Measurements from ENCODE around the gene LMO2. TPM values are rescaled to one million over a fixed set of nuclear protein-coding genes. Genes with fewer than 3 reads are reported as not detected.
"Not testable (repeated sequence)": the region's sequence is repeated elsewhere in the genome, so short reads cannot be mapped to it uniquely, and the experiment has no call there.

The LMO2 gene
- total RNA-seq, 2 donors from 2014 or later: 1.1 to 1.2 TPM

GRCh38 chr11:33828604-33829429, 63.1 kb downstream of the LMO2 start:
- TF ChIP-seq CTCF (conservative IDR thresholded peaks at IDR 0.05): no peak
- Mint-ChIP-seq H3K36me3 (ENCODE audit: low read depth) (no peaks in the 10 kb centered on the region), H3K4me1 (peaks cover 2% of the 10 kb centered on the region), H3K4me3 (peak overlapping the region; percentile 54), H3K9me3 (no peaks in the 10 kb centered on the region), H3K27ac (no peak overlapping the region), H3K27me3 (ENCODE audit: insufficient read depth) (peaks cover 44% of the 10 kb centered on the region)
- Histone ChIP-seq H3K9ac (ENCODE audit: extremely low read depth, low read length, poor library complexity, severe bottlenecking) (no peak overlapping the region), H3K9me3 (ENCODE audit: control insufficient read depth, low read length) (no peaks in the 10 kb centered on the region), H3K36me3 (ENCODE audit: control insufficient read depth, insufficient read depth, low read length) (no peaks in the 10 kb centered on the region), H3K27ac (ENCODE audit: low read depth, low read length) (no peak overlapping the region), H3K27me3 (ENCODE audit: control insufficient read depth, insufficient read depth, low read length, poor library complexity, severe bottlenecking) (peaks cover 38% of the 10 kb centered on the region), H3K4me1 (ENCODE audit: control insufficient read depth, insufficient read depth, low read length) (no peaks in the 10 kb centered on the region), H3K4me3 (ENCODE audit: low read length) (peak overlapping the region; percentile 87)
- 10 to 11% methylated on average over 28 to 56 of the region's 56 CpGs for WGBS, 2 experiments (ENCODE audit: insufficient coverage in 1 of 2, insufficient read length in 1 of 2)
- DNase-seq: peak; percentile 61

- peaks cover 51% of the 10 kb centered on the region for H3K27me3 Mint-ChIP-seq (ENCODE audit: insufficient read depth)
- 79 to 86% methylated on average over 1 to 4 of the region's 4 CpGs for WGBS, 2 experiments (ENCODE audit: insufficient coverage in 1 of 2, insufficient read length in 1 of 2)
- no peaks in the 10 kb centered on the region for H3K9me3 Mint-ChIP-seq
Observed at GRCh38 chr11:33827206-33827605, 64.7 kb downstream of the LMO2 start.

GRCh38 chr11:33825854-33826560, 65.9 kb downstream of the LMO2 start:
- Histone ChIP-seq H3K27me3 (ENCODE audit: control insufficient read depth, insufficient read depth, low read length, poor library complexity, severe bottlenecking) (peaks cover 54% of the 10 kb centered on the region), H3K4me3 (ENCODE audit: low read length) (no peak overlapping the region), H3K36me3 (ENCODE audit: control insufficient read depth, insufficient read depth, low read length) (no peaks in the 10 kb centered on the region), H3K9me3 (ENCODE audit: control insufficient read depth, low read length) (no peaks in the 10 kb centered on the region), H3K4me1 (ENCODE audit: control insufficient read depth, insufficient read depth, low read length) (no peaks in the 10 kb centered on the region), H3K9ac (ENCODE audit: extremely low read depth, low read length, poor library complexity, severe bottlenecking) (no peak overlapping the region), H3K27ac (ENCODE audit: low read depth, low read length) (no peak overlapping the region)
- no peak overlapping the region for H3K27ac Mint-ChIP-seq
- no peak for TF ChIP-seq CTCF (conservative IDR thresholded peaks at IDR 0.05)
- DNase-seq: no peak
- H3K4me3 Mint-ChIP-seq: no peak overlapping the region
- no peaks in the 10 kb centered on the region for H3K36me3 Mint-ChIP-seq (ENCODE audit: low read depth)
- H3K4me1 Mint-ChIP-seq: peaks cover 2% of the 10 kb centered on the region
- peaks cover 49% of the 10 kb centered on the region for H3K27me3 Mint-ChIP-seq (ENCODE audit: insufficient read depth)
- WGBS, 2 experiments (ENCODE audit: insufficient coverage in 1 of 2, insufficient read length in 1 of 2): 88% methylated on average over 3 of the region's 3 CpGs; no CpG with 5 or more reads in 1 of the 2 experiments
- H3K9me3 Mint-ChIP-seq: no peaks in the 10 kb centered on the region

More at GRCh38 chr11:33827206-33827605, 64.7 kb downstream of the LMO2 start:
- no peak overlapping the region for H3K9ac ChIP-seq (ENCODE audit: extremely low read depth, low read length, poor library complexity, severe bottlenecking)
- H3K4me1 ChIP-seq (ENCODE audit: control insufficient read depth, insufficient read depth, low read length): no peaks in the 10 kb centered on the region
- H3K36me3 Mint-ChIP-seq (ENCODE audit: low read depth): no peaks in the 10 kb centered on the region
- no peaks in the 10 kb centered on the region for H3K9me3 ChIP-seq (ENCODE audit: control insufficient read depth, low read length)
- H3K27me3 ChIP-seq (ENCODE audit: control insufficient read depth, insufficient read depth, low read length, poor library complexity, severe bottlenecking): peaks cover 52% of the 10 kb centered on the region
- H3K4me1 Mint-ChIP-seq: peaks cover 2% of the 10 kb centered on the region
- TF ChIP-seq CTCF (conservative IDR thresholded peaks at IDR 0.05): no peak
- H3K4me3 ChIP-seq (ENCODE audit: low read length): no peak overlapping the region
- H3K36me3 ChIP-seq (ENCODE audit: control insufficient read depth, insufficient read depth, low read length): no peaks in the 10 kb centered on the region
- no peak overlapping the region for H3K4me3 Mint-ChIP-seq
- no peak for DNase-seq
- H3K27ac ChIP-seq (ENCODE audit: low read depth, low read length): no peak overlapping the region
- no peak overlapping the region for H3K27ac Mint-ChIP-seq

GRCh38 chr11:33822981-33823380, 68.9 kb downstream of the LMO2 start:
- H3K9me3 ChIP-seq (ENCODE audit: control insufficient read depth, low read length); H3K4me3 Mint-ChIP-seq; H3K9ac ChIP-seq (ENCODE audit: extremely low read depth, low read length, poor library complexity, severe bottlenecking); DNase-seq; H3K36me3 ChIP-seq (ENCODE audit: control insufficient read depth, insufficient read depth, low read length); H3K4me1 Mint-ChIP-seq; H3K9me3 Mint-ChIP-seq; H3K4me3 ChIP-seq (ENCODE audit: low read length); H3K27ac ChIP-seq (ENCODE audit: low read depth, low read length); H3K27ac Mint-ChIP-seq; H3K36me3 Mint-ChIP-seq (ENCODE audit: low read depth); H3K4me1 ChIP-seq (ENCODE audit: control insufficient read depth, insufficient read depth, low read length): not testable (repeated sequence)
- H3K27me3 ChIP-seq (ENCODE audit: control insufficient read depth, insufficient read depth, low read length, poor library complexity, severe bottlenecking): peaks cover 37% of the 10 kb centered on the region
- H3K27me3 Mint-ChIP-seq (ENCODE audit: insufficient read depth): peaks cover 34% of the 10 kb centered on the region
- 66% methylated on average over 3 of the region's 3 CpGs; no CpG with 5 or more reads in 1 of the 2 experiments for WGBS, 2 experiments (ENCODE audit: insufficient coverage in 1 of 2, insufficient read length in 1 of 2)
